ENCODE measurements around the gene CTRB1.

The CTRB1 gene

DNA sequence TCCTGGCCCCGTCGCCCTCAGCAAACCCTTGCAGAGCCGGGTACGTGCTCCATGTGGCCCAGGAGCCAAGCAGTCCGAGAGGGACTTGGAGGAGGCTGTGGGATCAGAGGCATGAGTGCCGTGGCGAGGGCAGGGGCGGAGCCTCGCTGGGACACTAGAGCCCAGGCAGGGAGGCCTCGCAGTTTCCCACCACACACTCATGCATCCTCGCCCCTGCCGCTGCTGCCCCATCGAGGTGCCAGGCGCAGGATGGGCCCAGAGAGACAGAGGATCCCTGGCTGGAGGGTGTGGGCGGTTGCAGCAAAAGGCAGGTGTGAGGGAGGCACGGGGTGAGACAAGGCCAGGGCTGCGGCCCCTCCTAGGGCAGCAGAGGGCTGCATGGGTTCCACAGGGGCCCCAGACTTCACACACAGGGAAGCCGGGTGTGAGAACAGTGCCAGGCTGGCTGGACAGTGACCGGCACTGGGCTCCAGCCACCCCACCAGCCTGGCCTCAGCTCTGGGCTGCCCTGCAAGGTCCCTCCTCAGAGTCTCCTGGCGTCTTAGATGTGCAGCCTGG, 25.0 kb downstream of the CTRB1 start:
- DNase-seq, result no peak

DNA sequence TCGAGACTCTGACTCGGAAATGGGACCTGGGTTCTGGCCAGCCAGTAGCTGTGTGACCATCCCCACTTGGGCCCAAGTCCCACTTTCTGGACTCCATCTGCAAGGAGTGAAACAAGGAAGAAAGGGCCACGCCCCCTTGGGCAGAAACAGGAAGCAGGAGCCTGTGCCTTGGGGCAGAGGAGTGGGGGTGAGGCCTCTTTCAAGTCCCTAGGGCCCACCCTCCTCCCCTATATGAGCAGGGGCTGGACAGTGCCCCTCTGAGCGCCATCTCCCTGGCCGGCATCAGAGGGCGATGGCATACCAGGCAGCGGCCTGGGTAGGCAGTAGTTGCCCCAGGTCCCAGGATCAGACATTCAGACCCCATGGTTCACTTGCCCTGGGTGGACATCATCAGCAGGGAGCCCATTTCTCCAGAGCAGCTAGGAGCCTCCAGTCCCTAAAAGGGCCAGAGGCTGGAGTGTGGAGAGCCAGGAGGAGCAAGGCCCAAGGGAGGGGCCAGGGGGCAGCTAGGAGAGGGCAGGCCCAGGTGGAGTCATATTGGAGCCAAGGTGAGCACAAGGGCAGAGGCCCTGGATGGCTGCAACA, 25.5 kb downstream of the CTRB1 start:
- DNase-seq, result no peak

DNA sequence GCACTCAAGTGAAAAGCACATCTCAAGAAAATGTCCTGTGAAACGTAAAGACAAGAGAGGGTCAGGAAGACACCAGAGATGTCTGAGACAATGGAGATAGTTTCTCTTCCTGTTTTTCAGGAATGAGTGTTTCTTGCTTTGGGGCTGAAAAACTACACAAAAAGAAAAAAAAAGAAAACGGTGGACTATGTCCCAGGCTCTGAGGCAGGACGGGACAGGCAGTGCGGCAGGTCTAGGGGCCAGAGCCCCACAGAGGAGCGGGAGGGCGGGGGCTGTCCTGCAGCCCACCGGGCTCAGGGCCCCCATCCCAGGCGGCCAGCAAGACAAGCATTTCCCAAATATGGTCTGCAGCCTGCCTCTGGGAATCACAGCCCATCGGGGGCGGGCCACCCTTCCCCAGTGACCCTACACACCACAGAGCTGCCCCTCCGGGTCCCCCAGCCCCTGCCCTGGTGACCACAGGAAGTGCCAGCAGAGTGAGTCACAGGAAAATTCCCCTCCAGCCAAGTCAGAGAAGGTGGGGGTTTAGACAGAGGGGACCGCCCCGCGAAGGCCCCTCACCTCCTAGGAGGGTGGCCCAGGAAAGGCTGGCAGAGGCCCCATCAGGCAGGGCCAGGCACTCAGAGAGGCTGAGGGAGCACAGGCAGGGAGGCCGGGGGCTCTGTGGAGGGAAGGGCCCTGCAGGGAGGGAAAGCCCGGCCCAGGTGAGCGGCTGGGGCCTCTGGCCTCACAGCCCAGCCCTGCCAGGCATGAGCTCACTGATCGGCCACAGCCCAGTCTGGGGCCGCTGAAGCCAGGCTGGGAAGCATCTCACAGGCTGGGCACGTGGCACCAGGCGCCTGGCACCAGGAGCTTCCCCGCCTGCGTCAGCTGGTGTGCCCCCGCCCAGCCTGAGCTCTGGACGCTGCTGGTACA, 26.3 kb downstream of the CTRB1 start:
- DNase-seq, result no peak

DNA sequence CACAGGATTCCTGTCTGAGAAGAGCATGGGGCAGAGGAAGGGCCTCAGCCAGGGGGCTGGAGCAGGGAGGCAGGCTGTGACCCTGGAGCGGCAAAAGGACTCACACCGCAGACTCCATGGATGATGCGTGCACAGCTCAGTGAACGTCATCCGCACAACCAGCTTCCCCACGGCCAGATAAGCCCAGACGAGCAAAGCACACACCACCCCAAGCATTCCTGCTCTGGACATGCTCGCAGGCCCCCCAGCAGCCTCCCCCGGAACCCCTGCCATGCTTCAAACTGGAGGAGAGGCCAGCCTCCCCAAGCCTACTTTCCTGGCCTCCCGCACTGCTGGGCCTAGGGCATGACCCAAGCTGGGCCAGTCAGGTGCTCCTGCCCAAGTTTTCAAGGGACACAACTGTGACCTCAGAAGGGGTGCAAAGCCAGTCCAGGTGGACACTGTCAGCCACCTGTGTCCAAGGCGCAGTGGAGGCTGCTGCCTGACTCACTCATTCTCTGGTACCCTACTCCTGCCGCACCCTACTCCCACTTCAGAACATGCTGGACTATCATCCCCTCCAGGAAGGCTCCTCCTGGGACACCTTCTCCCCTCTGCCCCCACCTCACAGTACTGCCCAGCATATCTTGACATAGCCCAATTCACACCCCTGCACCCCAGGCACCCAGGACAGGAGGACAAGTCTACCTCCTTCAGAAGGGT, 27.9 kb downstream of the CTRB1 start:
- DNase-seq, result no peak

DNA sequence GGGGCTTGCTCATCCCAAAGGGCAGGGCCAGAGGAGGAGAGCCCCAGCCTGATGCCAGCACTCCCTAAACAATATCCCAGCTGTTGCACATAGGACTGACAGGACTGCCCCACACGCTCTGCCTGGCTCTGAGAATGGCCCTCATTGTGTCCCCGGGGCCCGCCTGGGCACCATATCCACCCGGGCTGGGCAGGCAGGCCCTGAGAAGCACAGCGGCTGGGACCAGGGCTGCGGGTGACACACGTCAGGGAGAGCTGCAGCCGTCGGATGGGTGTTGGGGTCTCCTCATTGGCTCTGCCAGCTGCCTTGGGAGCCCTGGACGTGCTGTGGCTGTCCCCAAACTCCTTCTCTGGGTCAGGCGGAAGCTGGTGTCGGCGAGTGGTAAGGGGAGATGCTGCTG, 28.5 kb downstream of the CTRB1 start:
- no peak for DNase-seq

DNA sequence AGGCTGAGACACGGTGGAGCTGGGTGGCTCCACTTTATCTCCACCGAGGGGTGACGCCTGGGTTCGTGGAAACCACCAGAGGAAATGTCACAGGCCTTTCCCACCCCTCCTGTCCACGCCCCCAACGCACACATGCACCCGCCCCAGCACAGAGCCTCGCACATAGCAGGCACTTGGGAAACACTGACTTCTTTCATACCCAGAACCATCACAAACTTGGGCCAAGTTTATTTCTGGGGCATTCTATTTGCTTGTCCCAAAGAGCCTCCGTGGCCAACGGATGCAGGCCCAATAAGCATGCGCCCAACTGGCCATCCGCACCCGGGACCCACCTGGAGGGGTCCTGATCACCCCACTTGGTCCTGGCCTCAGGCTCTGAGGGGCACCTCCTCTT, 29.4 kb downstream of the CTRB1 start:
- no peak for DNase-seq

DNA sequence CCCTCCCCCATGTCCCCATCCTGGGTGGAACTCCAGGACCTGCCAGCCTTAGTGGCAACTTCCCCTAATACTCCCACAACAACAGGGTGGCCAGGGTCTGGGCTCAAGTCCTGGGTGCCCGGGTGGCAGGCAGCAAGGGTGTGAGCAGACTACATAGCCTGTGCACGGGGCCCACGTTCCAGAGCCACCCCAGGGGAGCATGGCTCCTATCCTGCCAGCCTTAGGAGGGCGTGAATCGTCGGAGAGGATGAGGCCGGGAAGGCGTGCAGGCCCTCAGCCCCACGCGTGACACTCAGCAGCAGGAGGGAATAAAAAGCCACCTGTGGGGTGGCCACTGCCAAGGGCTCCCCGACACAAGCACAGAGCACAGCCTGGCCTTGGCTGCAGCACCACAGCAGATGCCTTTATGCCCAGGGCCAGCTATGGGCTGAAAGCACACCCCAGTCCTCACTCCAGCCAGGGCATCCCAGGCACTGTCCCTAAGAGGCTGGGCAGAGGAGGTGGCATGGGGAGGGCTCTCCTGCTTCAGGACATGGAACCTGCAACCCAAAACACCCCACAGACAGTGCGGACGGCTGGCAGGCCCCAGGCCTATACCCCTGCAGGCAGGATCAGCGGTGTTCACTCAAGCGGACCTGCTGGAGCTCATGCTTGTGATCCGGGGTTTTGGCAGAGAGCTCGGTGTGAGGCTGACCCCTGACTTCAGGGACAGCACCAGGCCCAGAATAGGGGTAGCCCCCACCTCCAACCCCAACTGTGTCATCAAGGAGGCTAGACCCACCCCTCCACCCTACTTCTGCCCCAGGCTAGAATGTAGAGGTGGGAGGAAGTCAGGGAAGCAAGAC, 30.0 kb downstream of the CTRB1 start:
- no peak for DNase-seq

DNA sequence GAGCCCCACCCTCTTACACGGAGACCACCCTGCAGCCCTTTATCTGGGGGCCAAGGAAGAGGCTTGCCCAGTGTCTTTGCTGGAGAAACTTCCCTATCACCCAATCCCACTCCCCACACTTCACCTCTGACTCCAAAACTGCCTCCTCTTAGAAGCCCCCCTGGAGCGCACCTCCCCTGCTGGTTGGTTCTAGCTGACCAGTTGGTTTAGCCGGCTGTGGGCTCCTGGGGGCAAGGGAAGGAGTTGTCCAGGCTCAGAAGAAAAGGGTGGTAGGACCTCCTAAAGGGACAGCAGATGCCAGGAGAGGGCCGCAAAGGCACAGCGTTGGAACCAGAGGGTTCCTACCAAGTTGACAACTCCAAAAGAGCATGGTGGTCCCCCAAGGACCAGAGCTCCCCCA, 30.7 kb downstream of the CTRB1 start:
- DNase-seq, result no peak

DNA sequence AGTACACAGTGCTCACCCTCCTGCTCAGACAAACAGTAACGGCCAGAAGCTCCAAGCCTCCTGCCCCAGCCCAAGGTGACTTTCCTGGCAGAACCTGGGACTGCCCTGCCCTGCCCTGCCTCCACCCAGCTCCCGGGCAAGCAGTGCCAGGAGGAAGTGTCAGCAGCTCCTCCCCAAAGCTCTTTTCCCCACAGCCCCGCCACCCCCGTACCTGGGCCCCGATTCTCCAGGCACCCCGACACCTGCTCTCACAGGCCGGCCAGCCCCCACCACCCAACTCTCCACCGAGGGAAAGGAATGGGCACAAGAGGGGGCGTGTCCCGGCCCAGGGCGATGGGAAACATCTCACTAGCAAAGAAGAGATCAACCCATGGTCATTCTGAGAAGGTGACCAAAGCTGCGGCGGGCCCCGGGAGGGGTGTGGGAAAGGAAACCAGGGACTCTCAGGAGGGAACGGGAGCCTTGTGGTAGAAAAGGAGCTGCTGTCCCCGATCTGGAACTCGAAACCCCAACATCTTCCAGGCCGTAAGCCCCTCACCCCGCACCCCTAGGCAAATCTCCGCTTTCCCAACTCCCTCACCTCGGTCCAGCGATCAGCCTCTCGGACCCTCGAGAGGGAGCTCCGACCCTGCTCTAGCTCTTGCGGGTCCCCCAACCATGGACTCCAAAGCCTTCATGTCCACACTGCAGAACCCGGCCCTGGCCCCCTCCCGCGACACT, 31.5 kb downstream of the CTRB1 start:
- DNase-seq, result no peak

DNA sequence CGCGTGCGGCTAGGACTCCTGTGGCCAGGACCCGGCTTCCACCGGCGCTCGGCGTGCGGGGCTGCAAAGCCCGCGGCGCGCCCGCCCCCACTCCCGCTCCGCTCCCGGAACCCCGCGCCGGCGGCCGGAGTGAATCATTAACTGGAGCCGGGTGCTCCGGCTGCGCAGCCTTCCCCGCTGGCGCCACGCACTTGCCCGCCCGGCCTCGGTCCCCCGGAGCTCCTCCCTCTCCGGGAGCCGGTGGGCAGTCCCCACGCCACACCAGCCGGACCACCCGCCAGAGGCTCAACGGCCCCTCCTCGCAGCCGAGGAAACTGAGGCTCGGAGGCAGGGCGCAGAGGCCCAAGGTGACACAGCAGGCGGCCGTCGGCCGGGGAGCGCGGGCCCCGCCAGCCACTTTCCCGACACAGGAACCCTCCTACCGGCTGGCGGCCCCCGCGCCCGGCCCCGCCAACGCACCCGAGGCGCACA, 32.1 kb downstream of the CTRB1 start:
- DNase-seq, result no peak

DNA sequence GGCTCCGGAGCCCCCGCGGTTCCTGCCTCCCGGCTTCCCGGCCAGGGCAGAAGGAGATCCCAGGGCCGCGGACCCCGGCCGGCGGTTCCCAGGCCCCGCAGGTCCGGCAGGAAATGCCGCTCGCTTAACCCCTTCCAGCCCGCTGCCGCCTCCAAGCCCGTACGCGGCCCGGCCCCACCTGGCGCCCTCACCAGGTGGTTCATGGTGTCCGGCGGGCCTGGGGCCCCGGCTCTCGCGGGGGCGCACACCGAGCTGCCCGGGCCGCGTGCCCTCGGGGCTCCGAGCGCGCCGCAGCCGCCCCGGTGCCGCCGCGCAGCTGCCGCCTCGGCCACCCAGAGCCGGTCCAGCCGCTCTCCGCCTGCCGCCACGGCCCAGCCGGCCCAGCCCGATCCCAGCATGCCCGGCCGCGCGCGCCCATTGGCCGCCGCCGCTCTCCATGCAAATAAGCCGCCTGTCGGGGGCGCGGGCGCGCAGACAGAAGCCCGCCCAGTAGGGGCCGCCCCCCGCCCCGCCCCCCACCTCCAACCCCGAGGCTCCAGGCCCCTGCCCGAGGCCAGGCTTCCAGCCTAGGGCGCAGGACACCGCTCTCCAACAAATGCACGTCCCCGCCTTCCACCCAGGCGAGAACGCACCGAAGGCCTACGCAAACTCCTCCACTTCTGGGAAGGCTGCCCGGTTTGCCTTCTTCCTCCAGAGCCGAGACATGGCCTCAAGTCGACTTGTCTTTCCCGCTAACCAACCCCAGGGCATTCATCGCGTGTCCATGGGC, 32.7 kb downstream of the CTRB1 start, which contains the start of gene BCAR1:
Gene BCAR1, minus strand, starts transcription at position 345 of the 769 bp plus-strand sequence. Its CDS starts 142 bp downstream, at position 203.
- peak; percentile 82 for DNase-seq

DNA sequence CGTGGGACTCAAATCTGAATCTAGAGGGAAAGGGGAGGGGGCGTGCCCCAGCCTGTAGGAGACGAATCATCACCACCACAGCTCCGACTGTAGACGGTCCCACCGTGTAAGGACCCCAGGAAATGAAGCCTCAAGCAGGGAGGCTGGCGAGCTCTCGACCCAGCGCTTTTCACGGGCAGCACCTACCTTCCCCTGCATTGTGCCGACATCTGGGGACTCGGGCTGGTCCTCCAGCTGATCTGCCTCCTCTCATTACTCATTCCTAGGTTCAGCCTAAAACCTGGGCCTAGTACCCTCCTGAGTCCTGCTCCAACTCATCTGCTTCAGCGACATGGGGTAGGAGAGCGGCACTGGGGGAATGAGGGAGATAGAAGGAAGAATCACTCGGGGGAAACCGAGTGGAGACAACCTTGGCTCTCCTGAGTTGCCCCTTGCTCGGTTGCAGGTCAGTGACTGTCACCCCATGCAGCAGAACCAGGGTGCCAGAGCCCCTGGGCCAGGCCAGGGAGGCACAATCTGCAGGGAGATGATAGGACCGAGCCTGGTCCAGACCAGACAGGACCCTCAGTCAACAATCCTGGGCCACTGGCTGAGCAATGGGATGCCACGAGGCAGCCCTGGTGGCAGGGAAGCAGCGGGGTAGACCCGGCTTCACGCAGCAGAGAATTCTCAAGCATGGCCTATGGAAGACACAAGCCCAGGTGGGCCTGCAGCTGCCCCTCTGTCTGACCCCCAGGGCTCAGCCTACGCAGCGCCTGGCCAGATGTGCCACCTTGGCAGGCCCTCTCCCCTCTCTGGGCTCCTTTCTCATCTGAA, 33.5 kb downstream of the CTRB1 start:
- no peak for DNase-seq

DNA sequence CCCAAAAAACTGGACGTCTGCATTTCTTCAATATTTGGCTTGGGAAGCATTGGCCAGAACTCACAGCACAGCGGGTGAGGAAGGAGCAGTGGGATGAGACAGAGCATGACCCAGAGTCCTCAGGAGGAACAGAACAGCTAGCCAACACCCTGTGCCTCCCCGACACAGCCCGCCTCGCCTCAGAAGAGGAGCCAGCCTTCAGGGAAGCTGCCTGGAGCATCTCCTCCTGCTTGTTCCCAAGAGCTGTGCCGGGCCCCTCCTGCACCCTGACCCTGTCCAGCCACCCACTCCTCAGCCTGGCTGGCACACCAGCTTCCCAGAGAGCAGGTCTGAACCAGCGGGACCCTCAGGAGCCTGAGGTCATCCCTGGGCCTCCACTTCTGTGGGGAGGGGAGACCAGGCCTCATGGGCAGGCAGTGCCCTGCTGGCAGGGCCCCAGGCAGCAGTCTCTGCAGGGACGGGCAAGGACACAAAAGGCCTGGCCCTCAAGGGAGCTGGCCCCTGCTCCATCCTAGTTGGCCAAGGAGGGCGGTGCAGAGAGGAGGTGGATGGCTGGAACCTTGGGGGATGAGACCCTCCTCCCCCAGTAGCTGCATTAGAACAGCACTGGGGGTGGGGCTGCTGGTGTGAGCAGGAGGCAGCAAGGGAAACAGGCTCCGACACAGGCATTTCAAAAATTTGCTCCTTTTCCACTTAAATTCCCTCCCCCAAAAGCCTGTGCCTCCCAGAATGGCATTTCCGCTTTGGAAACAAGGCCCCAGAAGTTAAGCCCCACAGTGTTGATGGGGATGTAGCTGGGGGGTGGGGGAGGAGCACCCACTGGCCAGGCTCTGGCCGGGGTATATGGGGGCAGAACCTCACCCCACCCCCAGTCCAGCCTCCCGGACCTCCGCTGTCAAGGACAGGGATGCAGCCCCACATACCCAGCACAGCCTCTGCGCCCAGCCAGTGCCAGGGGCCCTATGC, 34.4 kb downstream of the CTRB1 start:
- no peak for DNase-seq

DNA sequence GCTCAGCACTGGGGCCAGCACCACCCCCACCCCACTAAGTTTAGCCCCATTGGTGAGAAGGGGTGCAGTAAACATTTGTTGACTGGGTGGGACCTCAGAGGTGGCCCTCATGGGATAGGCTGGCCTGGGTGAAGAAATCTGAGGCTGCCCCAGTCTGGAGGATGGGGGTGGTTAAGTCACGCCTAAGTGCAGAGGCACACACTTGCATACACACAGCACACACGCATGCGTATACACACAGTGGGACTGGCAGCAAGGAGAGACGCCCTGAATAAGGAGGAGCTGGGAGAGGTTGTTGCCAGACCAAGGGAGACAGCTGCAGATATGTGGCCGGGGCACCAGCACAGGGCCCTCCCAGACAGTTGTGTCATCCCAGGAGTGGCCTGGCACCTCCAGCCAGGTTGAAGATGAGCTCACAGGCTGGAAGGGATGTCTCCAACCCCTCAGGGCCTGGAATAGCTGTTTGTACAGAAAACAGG, 35.6 kb downstream of the CTRB1 start:
- DNase-seq, result no peak

DNA sequence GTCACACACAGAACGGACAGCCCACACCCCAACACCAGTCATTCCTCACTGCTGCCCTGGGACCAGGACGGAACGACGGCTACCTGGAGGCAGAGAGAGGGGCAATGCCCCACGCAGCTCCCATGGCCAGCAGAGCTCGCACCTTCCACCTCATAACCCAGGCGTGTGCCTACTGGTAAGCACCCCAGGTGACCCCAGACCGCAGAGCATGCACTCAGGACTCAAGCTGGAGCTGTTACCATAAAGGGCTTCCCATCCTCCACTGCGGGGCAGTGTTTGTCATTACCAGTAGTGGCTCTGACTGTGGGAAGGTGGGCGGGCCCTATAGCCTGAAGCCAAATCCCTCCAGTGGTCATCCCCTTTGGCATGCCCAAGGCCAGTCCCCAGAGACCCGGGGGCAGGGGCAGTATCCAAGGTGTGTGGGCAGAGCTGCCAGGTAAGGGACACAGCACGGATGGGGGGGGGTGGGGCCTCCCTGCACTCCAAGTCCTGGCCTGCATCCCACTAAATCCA, 37.3 kb downstream of the CTRB1 start:
- no peak for DNase-seq

DNA sequence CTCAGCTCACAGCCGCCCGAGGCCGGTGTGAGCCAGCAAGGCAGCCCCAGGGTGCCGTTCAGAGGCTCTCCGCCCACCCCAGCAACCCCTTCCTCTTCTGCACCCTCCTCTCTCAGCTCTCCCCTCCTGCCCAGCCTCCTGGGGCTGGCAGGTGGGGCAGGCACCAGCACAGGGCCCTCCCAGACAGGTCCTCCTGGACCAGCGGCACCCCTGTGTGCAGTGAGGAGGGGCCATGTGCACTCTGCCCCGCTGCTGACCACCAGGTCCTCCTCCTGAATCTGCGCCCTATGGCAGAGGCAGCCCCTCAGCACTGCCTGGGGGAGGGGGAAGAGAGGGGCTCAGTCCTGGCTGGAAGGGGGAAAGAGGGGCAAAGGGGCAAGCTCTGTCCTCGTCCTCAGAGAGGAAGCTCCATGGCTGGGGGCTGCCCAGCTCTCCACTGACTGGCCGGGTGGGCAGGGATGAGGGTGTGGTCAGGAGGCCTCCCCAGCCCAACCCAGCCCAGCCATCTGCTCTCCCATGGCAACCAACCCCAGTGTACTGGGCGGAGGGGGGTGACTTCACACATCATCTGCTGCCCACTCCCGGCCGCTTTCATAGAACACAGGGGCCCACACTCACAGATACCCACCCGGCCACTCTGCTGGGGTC, 38.0 kb downstream of the CTRB1 start:
- DNase-seq, result peak; percentile 6

DNA sequence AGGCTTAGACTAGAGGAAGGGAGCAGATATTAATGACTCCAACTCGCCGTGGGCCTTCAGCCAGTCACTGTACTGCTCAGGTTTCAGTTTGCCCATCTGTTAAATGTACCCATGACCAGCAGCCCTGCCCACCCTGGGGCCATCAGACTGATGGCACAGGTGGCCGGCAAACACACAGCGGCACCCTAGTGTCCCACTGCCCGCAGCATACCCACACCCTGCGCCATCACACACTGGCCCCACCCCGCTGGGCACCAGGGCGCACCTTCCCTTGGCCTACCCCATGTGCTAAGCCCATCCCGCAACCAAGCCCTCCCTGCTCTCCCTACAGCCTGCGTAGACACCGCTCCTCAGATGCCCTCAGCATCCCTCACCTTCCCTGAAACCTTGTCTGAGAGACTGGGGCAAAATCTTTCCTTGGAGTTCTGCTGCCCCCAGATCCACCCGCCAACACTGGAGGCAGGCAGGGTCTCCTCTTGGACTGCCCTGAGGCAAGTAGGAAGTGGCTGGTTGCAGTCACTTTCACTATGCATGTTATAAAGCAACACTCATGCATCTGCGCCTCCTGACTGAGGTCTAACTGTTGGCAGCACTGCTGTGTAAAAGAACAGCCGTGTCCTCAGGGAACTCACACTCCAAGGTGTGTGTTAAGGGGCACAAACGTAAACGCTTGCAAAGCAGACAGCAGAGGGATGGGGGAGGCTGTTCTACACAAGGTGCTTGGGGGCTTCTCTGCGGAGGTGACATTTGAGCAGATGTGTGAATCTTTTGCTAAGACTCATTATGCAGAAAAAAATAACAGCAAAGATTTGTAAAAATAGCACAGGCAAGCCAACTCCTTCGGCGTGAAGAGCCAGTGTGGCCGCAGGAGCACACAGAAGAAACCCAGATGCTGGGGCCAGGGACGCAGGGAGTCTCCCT, 39.4 kb downstream of the CTRB1 start:
- DNase-seq, result no peak

All from NCI-H1092 treated with DMSO at 0.1 percent for 48 hours (cell line).